ENCODE measurements around the gene ZBTB1.

Gene ZBTB1

DNA sequence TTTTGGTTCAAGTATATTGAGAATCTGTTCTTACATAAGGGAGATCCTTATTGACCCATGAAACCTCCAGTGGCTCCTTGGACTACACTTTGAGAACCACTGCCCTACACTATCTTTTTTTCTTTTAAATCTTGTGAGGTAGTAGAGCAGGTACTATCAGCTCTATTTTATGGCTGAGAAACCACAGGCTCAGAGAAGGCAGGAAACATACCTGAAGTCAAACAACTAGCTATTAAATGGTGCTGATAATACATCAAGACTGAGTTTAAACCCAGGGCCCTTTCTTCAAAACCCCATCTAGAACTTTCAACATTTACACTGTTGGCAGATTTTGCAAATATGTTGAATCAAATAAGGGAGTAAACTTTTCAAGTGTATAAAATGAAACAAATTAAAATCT lies 7.8 kb upstream of the ZBTB1 start:
- no peak for DNase-seq (ENCODE audit: low spot score)
- TF ChIP-seq CTCF (IDR thresholded peaks at IDR 0.05; ENCODE audit: extremely low read depth, missing control alignments): no peak

DNA sequence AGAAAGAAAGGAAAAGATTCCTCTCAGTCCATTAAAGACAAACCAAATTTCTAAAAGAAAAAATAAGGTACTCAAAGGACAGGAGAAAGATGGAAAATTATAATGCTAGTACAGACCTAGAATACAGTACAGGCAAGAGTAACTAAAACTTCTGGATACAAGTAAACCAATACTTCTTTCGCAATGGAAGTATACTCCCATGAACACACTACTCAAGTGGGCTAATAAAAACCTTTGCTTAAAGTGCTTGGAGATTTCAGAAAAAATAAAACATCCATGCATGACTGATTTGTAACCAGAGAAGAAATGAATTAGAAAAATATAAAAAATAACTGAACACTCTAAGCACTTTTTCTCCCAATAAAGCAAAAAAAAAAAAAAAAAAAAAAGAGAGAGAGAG lies 4.5 kb upstream of the ZBTB1 start:
- TF ChIP-seq CTCF (IDR thresholded peaks at IDR 0.05; ENCODE audit: extremely low read depth, missing control alignments): no peak
- no peak for DNase-seq (ENCODE audit: low spot score)

DNA sequence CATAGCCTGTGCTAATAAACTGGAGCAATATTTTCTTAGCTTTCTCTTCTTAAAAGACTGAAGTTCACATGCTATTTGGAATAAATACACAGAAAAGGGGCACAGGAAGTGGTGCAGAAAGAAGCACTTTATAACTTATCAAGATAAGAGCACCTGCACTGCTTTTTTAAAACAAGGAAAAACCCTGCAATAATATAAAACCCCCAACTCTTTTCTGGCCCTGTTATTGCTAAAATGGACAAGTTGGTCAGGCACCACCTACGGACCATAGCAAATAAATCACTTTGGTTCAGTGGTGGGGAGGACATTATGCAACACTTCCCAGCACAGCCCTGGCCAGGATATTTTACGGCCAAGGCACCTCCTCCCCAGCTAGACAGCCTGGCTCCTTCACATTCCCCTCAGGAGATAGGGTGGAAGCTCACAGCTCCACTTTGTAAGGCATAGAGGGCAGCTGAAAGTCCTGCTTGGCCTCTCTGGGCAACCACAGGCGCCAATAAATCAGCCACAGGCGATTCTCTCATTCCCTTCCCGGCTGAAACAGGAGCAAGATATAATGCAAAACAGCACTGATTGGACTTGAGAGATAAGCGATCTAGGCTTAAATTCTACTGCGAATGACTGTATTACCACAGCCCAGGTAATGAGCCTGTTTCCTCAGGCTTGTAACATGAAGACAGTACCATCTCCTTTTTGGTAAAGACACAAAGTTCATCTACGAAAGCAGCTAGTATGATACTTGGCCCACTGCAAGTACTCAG lies 3.0 kb upstream of the ZBTB1 start:
- TF ChIP-seq CTCF (IDR thresholded peaks at IDR 0.05; ENCODE audit: extremely low read depth, missing control alignments): no peak
- DNase-seq (ENCODE audit: low spot score): no peak

DNA sequence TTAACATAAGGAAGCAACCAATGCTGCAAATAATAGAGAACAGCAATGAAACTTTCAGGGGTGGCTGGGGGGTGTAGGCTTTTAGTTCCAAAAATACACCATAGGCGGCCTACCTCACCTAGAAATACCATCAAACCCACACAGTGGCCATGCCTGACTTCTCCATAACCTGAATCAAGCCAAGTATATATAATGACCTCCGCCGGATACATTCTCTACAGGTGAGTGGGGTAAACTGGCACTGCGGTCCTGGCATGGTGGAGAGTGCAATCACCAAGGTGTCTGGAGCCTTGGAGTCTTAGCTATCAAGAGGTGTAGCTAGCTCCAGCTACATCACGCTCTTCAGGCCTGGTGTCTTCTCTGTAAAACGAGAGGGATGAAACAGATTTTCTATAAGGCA lies 2.1 kb upstream of the ZBTB1 start:
- no peak for TF ChIP-seq CTCF (IDR thresholded peaks at IDR 0.05; ENCODE audit: extremely low read depth, missing control alignments)

DNA sequence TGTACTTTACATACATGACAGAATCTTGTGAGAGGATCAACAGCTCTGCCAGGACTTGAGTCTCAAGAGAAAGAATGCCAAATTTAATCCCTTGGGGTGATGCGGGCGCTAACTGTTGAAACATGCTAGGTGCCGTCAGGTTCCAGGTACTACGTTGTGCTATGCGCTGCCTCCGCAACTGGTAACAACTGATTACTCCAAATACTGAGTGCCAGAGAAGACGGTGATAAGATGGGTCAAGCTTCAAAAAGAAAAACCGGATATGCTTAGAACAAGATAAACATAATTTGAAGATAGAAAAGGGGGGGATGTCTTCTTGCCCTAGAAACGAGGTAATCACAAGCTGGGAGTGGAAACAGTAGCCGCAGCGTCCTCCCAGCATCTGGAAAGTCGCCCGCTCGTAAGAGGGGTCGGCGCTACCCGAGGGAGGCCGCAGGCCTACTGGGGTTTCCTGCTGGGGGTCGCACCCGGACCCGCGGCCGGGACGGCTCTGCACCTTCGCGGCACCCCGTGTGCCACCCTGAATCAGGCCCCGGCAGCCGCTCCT lies 1.6 kb upstream of the ZBTB1 start:
- no peak for DNase-seq (ENCODE audit: low spot score)
- TF ChIP-seq CTCF (IDR thresholded peaks at IDR 0.05; ENCODE audit: extremely low read depth, missing control alignments): no peak

More for the DNA sequence above, 2.1 kb upstream of the ZBTB1 start:
- no peak for DNase-seq (ENCODE audit: low spot score)

DNA sequence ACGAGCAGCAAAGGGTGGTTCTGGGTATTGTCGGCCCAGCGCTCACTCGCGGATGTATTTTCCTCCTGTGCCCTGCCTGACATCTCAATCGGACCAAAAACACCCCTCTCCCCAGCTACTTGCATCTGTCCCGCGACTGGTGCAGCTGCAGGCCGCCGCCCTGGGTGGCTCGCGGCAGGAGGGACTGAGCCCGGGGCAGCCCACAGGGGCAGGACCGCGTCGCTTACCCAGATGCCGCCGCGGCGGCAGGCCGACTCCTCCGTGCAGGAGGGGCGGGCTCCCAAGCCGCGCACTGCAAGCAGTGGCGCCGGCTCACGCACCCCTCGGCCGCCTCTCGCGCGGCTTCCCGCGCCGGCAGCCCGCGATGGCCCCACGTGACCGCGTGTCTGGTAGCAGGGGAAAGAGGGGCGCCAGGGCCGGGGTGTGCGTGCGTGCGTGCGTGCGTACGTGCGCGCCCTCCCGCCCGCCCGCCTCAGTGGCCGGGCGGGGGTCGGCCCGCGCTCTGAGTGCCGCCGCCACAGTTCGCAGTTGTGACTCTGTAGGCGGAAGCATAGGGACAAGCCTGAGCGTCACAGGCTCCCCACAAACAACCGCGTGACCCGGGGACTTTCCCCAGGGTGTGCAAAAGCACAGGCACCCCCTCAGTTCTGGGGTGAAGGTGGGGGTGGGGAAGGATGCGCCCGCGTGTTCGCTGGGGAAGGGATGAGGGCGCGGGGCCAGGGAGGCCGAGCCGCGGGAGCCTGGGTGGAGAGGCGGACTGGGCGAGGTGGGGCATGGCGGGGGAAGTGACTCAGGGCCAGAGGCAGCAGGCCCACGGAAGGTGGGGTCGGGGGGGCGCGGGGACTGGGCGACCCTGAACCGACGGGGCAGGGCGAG lies 898 bp upstream of the ZBTB1 start, which contains the start of gene ZBTB25:
Gene ZBTB25 (minus strand): TSS at position 405 of the 876 bp plus-strand sequence. CDS start 13,305 bp downstream, outside the sequence.
- no peak for TF ChIP-seq CTCF (IDR thresholded peaks at IDR 0.05; ENCODE audit: extremely low read depth, missing control alignments)
- DNase-seq (ENCODE audit: low spot score): peak; percentile 92

Measured in GM20000 (cell line).